ENCODE data around the gene POP7. TPM values are rescaled to one million over a fixed set of nuclear protein-coding genes. Genes with fewer than 3 reads are reported as not detected.
A peak's percentile ranks its signal among the peaks of the same experiment; 100 is the strongest.
"Not testable (repeated sequence)": the region's sequence is repeated elsewhere in the genome, so short reads cannot be mapped to it uniquely, and the experiment has no call there.

The POP7 gene
- polyA plus RNA-seq (ENCODE audit: low read depth in 6 of 6): 10 to 100 TPM; 25.3 to 41.0 (median 34.6) TPM

DNA sequence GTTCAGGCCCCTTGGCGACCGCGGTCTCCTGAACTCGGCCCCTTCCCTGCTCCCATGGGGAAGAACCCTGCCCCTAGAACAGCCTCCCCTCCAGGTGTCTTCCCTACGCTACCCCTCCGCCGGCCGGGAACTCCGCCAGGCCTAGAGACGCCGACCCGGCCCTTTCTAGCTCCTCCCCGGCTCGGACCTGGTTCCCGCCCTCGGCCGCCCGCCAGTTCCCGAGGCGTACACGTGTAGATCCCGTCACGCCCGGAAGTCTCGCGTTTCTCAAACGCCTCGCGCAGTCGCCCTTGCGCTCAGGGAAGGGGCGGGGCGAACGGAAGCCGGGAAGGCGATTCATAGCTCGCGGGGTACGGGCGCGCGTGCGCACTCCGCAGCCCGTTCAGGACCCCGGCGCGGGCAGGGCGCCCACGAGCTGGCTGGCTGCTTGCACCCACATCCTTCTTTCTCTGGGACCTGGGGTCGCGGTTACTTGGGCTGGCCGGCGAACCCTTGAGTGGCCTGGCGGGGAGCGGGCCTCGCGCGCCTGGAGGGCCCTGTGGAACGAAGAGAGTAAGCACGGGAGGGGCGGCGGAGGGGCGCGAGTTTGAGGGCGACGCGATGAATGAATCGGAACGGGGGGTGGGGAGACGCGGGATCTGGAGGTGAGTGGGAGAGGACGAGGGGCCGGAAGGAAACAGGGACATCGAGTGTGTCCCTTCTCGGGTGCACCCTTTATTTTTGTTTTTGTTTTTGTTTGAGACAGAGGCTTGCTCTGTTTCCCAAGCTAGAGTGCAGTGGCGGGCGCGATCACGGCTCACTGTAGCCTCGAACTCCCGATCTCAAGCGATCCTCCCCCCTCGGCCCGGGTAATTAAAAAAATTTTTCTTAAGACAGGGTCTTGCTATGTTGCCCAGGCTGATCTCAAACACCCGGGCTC is at the start of gene POP7:
TSS of gene POP7 (plus strand) at position 369 of the 919 bp plus-strand sequence. CDS start 710 bp downstream, outside the sequence.
- H3K4me1 Mint-ChIP-seq: peaks cover 15 to 26% (median 19%) of the 10 kb centered on the region in 3 donors
- H3K9me3 Mint-ChIP-seq: no peaks in the 10 kb centered on the region
- no peaks in the 10 kb centered on the region for H3K36me3 Mint-ChIP-seq
- H3K27me3 Mint-ChIP-seq: no peaks in the 10 kb centered on the region
- DNase-seq (peak; percentile 98), ATAC-seq (ENCODE audit: low read depth in 2 of 2) (peak; percentile 94 to 96)
- peak within 1 kb of the TSS; percentile 91 to 98 (median 94) for H3K27ac Mint-ChIP-seq
- peak within 1 kb of the TSS; percentile 92 to 97 (median 95) for H3K4me3 Mint-ChIP-seq

DNA sequence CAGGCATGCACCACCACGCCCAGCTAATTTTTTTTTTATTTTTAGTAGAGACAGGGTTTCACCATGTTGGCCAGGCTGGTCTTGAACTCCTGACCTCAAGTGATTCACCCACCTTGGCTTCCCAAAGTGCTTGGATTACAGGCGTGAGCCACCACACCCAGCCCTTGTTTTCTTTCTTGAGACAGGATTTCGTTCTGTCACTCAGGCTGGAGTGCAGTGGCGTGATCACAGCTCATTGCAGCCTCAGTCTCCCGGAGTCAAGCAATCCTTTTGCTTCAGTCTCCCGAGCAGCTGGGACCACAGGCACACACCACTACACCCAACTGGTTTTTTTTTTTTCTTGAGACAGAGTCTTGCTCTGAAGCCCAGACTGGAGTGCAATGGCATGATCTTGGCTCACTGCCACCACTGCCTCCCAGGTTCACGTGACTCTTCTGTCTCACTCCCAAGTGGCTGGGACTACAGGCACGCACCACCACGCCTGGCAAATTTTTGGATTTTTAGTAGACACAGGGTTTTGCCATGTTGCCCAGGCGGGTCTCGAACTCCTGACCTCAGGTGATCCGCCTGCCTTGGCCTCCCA is 43.6 kb upstream of the POP7 start:
- not testable (repeated sequence) for H3K27ac Mint-ChIP-seq; DNase-seq; H3K9me3 Mint-ChIP-seq; ATAC-seq (ENCODE audit: low read depth in 2 of 2); H3K36me3 Mint-ChIP-seq; H3K4me3 Mint-ChIP-seq; H3K4me1 Mint-ChIP-seq
- peaks cover 18 to 48% (median 19%) of the 10 kb centered on the region in 3 donors for H3K27me3 Mint-ChIP-seq

DNA sequence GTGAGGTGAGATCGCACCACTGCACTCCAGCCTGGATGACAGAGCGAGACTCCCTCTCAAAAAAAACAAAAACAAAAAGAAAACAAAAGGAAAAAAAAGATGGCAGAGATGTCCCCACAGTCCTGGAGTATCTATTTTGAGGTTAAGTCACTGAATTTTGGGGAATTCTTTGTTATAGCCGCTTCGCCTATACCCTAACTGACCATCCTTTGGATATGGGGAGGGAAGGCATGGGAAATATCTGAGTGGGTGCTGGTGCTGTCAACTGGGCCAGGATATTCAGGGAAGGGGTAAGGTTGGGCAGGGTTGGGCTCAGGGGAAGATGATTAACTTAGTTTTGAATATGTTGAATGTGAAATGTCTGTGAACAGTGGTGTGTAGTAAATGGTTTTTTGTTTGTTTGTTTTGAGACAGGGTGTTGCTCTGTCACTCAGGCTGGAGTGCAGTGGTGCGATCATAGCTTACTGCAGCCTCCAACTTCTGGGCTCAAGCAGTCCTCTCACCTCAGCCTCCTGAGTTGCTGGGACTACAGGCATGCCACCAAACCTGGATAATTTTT is 40.7 kb upstream of the POP7 start:
- no peak for ATAC-seq (ENCODE audit: low read depth in 2 of 2)
- peaks cover 0 to 32% (median 0%) of the 10 kb centered on the region in 3 donors for H3K27me3 Mint-ChIP-seq
- H3K4me1 Mint-ChIP-seq: peaks cover 3 to 7% (median 4%) of the 10 kb centered on the region in 3 donors
- no peak for DNase-seq
- H3K9me3 Mint-ChIP-seq: peaks cover 0 to 2% (median 0%) of the 10 kb centered on the region in 7 donors
- H3K36me3 Mint-ChIP-seq: no peaks in the 10 kb centered on the region
- H3K27ac Mint-ChIP-seq: peak overlapping the region in 1 of 6 donors; percentile 22
- H3K4me3 Mint-ChIP-seq: no peak overlapping the region

- Mint-ChIP-seq H3K4me1 (peaks cover 4 to 7% (median 5%) of the 10 kb centered on the region in 3 donors), H3K27me3 (peaks cover 0 to 19% (median 0%) of the 10 kb centered on the region in 3 donors), H3K9me3 (peaks cover 0 to 2% (median 0%) of the 10 kb centered on the region in 7 donors), H3K4me3 (peak overlapping the region in 1 of 8 donors; percentile 3), H3K36me3 (no peaks in the 10 kb centered on the region), H3K27ac (peak overlapping the region in 1 of 6 donors; percentile 27)
- no peak for ATAC-seq (ENCODE audit: low read depth in 2 of 2)
- DNase-seq: no peak
Observed at GRCh38 chr7:100667331-100668068, 38.4 kb upstream of the POP7 start.

GRCh38 chr7:100668069-100668449 is 37.9 kb upstream of the POP7 start:
- Mint-ChIP-seq H3K27me3 (peaks cover 0 to 15% (median 0%) of the 10 kb centered on the region in 3 donors), H3K9me3 (peaks cover 0 to 2% (median 0%) of the 10 kb centered on the region in 7 donors), H3K4me3 (peak overlapping the region in 1 of 8 donors; percentile 46), H3K27ac (no peak overlapping the region), H3K36me3 (no peaks in the 10 kb centered on the region), H3K4me1 (peaks cover 4 to 9% (median 9%) of the 10 kb centered on the region in 3 donors)
- ATAC-seq (ENCODE audit: low read depth in 2 of 2) (no peak), DNase-seq (no peak)

- not testable (repeated sequence) for H3K27ac Mint-ChIP-seq; H3K9me3 Mint-ChIP-seq; ATAC-seq (ENCODE audit: low read depth in 2 of 2); H3K4me3 Mint-ChIP-seq; DNase-seq; H3K36me3 Mint-ChIP-seq
- peaks cover 4 to 15% (median 9%) of the 10 kb centered on the region in 3 donors for H3K4me1 Mint-ChIP-seq
- peaks cover 0 to 13% (median 0%) of the 10 kb centered on the region in 3 donors for H3K27me3 Mint-ChIP-seq
Observed at GRCh38 chr7:100669106-100669505, 36.8 kb upstream of the POP7 start.

DNA sequence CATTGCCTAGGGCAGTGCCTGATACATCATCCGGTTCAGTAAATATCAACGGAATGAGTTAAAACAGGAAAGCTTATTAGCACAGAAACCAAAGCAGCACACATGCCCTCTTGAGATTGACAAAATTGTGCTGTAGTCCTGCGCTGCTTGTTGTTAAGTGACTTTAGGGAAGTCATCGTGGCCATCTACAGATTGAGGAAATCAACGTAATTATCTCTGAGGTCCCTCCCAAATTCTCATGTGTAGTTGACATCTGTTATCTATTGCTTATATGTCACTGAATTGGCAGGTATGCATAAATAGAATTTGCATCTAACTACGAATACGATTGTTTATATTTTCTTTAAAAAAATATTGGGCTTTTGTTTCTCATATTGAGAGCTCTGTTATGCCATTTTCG is 35.8 kb upstream of the POP7 start:
- no peak for ATAC-seq (ENCODE audit: low read depth in 2 of 2)
- Mint-ChIP-seq H3K4me3 (no peak overlapping the region), H3K36me3 (no peaks in the 10 kb centered on the region), H3K9me3 (peaks cover 0 to 2% (median 0%) of the 10 kb centered on the region in 7 donors), H3K27ac (no peak overlapping the region), H3K4me1 (peaks cover 7 to 23% (median 9%) of the 10 kb centered on the region in 3 donors), H3K27me3 (peaks cover 0 to 11% (median 0%) of the 10 kb centered on the region in 3 donors)
- DNase-seq: no peak

DNA sequence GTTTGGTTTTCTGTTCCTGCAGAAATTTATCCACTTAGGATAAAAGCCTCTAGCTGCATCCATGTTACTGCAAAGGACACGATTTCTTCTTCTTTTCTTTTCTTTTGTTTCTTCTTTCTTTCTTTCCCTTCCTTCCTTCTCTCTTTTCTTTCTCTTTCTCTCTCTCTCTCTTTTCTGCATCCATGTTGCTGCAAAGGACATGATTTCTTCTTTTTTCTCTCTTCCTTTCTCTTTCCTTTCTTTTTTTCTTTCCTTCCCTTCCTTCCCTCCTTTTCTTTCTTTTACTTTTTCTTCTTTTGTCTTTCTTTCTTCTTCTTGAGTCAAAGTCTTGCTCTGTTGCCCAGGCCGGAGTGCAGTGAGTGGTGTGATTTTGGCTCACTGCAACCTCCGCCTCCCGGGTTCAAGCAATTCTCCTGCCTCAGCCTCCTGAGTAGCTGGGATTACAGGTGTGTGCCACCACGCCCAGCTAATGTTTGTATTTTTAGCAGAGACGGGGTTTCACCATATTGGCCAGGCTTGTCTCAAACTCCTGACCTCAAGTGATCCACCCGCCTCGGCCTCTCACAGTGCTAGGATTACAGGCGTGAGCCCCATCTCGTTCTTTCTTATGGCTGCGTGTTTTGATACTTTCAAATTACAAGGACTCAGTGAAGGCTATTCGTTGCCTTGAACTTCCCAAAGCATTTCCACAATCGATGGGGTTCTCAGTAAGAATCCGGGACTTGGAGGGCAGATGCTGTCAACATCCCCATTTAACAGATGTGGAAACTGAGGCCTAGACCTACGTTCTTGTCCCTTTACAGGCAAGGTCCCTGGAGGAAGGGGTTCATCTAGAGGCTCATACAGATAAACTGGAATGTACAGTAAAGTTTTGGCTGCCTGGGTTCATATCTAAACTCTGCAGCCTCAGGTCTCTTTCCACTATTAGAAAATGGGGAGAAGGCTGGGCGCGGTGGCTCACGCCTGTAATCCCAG is 34.3 kb upstream of the POP7 start:
- Mint-ChIP-seq H3K9me3 (no peaks in the 10 kb centered on the region), H3K4me3 (peak overlapping the region in 5 of 8 donors; percentile 57 to 97 (median 86)), H3K4me1 (peaks cover 12 to 27% (median 13%) of the 10 kb centered on the region in 3 donors), H3K27ac (no peak overlapping the region), H3K36me3 (no peaks in the 10 kb centered on the region), H3K27me3 (peaks cover 0 to 5% (median 0%) of the 10 kb centered on the region in 3 donors)
- ATAC-seq (ENCODE audit: low read depth in 2 of 2) (no peak), DNase-seq (no peak)

- peak; percentile 34 to 47 for ATAC-seq (ENCODE audit: low read depth in 2 of 2)
- Mint-ChIP-seq H3K36me3 (no peaks in the 10 kb centered on the region), H3K27ac (peak within 1 kb of the TSS; percentile 70 to 98 (median 96))
Observed at GRCh38 chr7:100673302-100673941, 32.5 kb upstream of the POP7 start, which contains the start of gene GNB2. Gene GNB2 (plus strand): TSS chr7:100673740. CDS start chr7:100676266, 2,526 bp downstream.

GRCh38 chr7:100673942-100674410 is 31.9 kb upstream of the POP7 start:
- ATAC-seq (ENCODE audit: low read depth in 2 of 2) (no peak), DNase-seq (peak; percentile 53)
- no peaks in the 10 kb centered on the region for H3K27me3 Mint-ChIP-seq
- H3K4me3 Mint-ChIP-seq: peak overlapping the region; percentile 91 to 100 (median 96)
- peaks cover 11 to 34% (median 19%) of the 10 kb centered on the region in 3 donors for H3K4me1 Mint-ChIP-seq
- H3K27ac Mint-ChIP-seq: peak overlapping the region; percentile 70 to 98 (median 96)
- H3K36me3 Mint-ChIP-seq: no peaks in the 10 kb centered on the region
- no peaks in the 10 kb centered on the region for H3K9me3 Mint-ChIP-seq

More at GRCh38 chr7:100673302-100673941, 32.5 kb upstream of the POP7 start, which contains the start of gene GNB2:
- H3K4me3 Mint-ChIP-seq: peak within 1 kb of the TSS; percentile 91 to 100 (median 96)
- no peaks in the 10 kb centered on the region for H3K27me3 Mint-ChIP-seq
- H3K4me1 Mint-ChIP-seq: peaks cover 11 to 31% (median 17%) of the 10 kb centered on the region in 3 donors
- DNase-seq: peak; percentile 95
- no peaks in the 10 kb centered on the region for H3K9me3 Mint-ChIP-seq

DNA sequence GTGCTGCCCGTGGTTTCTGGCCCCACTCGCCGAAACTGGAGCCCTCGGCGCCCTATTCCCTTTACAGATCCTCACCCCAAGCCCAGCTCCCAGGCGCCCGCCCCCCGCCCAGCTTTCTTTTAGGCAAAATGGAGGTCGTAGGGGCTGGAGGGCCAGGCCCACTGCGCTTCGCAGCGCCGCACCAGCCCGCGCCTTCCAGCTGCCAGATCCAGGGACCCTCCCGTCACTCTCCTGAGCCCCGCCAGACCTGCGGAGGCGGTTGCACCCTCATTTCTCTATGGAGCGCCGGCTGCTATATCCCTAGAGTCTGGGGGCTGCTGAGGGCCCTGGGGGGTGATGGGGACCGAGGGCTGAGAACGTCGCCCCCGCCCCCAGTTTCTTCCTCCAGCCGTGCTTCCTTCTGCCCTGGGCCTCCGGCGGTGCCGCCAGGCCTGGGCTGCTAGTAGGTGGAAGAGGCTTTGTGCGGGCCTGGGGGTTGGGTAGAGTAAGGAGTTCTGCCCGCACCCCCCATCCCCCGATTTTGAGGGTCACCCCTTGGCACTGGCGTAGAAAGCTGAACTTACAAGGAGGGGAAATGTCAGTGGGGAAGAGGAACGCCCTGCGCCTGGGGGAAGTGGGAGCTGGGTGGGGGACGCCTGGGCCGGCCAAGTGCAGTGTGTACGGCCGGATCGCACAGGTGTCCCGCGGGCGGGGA is 31.4 kb upstream of the POP7 start:
- no peaks in the 10 kb centered on the region for H3K9me3 Mint-ChIP-seq
- peak overlapping the region; percentile 94 to 98 (median 96) for H3K27ac Mint-ChIP-seq
- H3K4me1 Mint-ChIP-seq: peaks cover 15 to 34% (median 19%) of the 10 kb centered on the region in 3 donors
- no peaks in the 10 kb centered on the region for H3K36me3 Mint-ChIP-seq
- no peak for ATAC-seq (ENCODE audit: low read depth in 2 of 2)
- DNase-seq: peak; percentile 50
- no peaks in the 10 kb centered on the region for H3K27me3 Mint-ChIP-seq
- H3K4me3 Mint-ChIP-seq: peak overlapping the region; percentile 91 to 100 (median 96)

All from naive B cell (primary cell).